IPS-11a (cell line): ENCODE data around the gene EPS8.
"Not testable (repeated sequence)": the region's sequence is repeated elsewhere in the genome, so short reads cannot be mapped to it uniquely, and the experiment has no call there.

Experiments
- H3K4me3 ChIP-seq: one replicate; pipeline ENCODE4 v1.5.1; 2013; ENCODE audit warnings: low read depth, low read length, control low read depth

The EPS8 gene

GRCh38 chr12:15762162-15762561 is 27.0 kb downstream of the EPS8 start:
- not testable (repeated sequence) for H3K4me3 ChIP-seq

DNA sequence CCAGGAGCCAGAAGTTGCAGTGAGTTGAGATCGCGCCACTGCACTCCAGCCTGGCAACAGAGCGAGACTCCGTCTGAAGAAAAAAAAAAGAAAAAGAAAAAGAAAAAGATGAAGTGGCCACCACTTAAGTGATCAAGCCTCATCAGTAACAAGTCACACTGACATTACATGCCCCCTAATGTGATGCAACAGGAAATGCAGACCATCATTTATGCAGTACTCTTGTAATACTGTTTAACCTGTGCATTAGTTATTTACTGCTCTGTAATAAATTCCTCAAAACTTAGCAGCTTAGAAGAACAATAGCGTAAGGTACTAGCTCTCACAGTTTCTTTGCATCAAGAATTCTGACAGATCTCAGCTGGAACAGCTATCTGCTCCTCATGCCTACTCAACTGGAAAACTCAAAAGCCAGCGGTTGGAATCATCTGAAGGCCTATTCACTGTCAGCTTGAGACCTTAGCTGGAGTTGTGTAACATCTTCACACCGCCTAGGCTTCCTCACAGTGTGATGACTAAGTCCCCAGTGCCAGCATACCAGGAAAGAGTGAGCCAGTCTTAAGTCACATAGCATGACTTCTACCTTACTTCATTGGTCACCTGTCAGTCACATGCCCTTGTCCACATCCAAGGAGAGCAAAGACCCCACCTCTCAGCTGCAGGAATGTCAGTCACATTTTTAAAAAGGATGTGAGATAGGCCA is 31.5 kb downstream of the EPS8 start:
- no peak overlapping the region for H3K4me3 ChIP-seq

GRCh38 chr12:15756822-15757221 is 32.4 kb downstream of the EPS8 start:
- H3K4me3 ChIP-seq, result no peak overlapping the region

DNA sequence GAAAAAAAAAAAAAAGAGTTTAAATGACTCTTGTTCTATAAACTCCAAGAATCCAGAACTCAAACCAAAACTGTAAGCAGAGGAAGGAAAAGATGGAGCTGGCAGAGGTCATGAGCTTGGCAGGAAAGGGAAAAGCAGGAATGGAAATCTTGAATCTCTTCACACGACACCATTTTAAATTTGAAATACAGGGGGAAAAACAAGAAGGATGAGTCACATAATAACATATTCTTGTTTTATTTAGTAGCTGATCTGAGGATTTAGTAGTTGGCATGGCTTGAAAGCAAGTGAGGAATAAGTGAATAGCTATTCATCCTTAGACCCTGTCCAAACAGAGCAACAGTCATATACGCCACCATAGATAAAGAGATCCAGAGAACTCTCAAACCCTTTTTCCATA is 35.0 kb downstream of the EPS8 start:
- H3K4me3 ChIP-seq, result no peak overlapping the region

DNA sequence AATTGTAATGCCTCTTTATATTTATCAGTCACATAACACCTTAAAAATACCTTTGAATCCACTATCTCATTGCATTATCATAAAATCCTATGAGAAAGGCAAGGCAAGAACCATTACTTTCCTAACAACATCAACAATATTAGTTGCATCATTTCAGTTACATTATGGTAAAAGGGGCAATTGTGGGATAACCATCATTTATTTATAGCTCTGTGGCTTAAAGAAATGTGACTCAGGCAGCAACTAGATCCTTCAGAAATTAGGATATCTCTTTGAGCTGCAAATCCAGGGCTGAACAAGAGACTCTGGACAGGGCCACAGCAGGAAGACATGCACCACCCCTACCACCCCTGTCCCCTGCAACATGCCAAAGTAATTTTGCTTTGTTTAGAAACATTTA is 36.4 kb downstream of the EPS8 start:
- H3K4me3 ChIP-seq, result no peak overlapping the region

DNA sequence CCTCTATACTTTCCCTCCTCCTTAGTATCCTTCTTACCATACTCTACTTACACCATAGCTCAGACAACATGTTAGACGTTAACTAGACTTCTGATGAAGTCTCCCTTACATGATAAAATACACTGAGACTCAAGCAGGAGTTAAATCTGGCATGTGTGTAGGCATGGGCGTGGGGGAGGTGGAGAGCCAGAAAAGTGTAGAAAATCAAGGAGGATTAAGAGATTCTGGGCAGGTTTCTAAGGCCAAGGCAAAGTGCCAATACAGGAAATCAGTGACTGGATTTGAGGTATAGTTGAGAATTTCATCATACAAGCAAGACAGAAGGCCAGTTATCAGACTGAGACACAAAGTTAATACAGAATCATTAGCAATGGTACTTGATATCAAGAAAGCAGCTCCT is 37.4 kb downstream of the EPS8 start:
- no peak overlapping the region for H3K4me3 ChIP-seq

GRCh38 chr12:15749937-15750336 is 39.3 kb downstream of the EPS8 start:
- no peak overlapping the region for H3K4me3 ChIP-seq

DNA sequence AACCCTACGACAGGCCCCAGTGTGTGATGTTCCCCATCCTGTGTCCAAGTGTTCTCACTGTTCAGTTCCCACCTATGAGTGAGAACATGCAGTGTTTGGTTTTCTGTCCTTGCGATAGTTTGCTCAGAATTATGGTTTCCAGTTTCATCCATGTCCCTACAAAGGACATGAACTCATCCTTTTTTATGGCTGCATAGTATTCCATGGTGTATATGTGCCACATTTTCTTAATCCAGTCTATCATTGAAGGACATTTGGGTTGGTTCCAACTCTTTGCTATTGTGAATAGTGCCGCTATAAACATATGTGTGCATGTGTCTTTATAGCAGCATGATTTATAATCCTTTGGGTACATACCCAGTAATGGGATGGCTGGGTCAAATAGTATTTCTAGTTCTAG is 47.3 kb downstream of the EPS8 start:
- not testable (repeated sequence) for H3K4me3 ChIP-seq

DNA sequence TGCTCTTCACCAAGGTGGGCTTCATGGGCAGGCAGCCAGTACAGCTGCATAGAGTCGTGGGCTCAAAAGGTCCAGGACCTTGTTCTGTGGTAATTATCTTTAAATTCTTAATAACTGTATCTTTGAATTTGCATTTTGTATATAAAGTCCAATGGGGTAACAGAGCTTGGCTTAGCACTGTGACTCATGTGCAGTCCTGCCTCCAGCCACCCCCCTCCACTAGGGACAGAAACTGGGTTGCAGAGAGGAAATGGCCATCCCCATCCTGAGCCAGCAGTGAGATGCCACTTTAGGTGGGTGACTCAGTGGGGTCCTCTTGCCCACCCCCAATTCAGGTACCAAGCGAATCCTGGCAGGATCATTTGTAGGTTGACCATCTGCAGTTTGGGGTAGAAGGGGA is 48.1 kb downstream of the EPS8 start:
- H3K4me3 ChIP-seq, result no peak overlapping the region

GRCh38 chr12:15740389-15740788 is 48.8 kb downstream of the EPS8 start:
- not testable (repeated sequence) for H3K4me3 ChIP-seq

GRCh38 chr12:15738438-15739015 is 50.7 kb downstream of the EPS8 start:
- no peak overlapping the region for H3K4me3 ChIP-seq

DNA sequence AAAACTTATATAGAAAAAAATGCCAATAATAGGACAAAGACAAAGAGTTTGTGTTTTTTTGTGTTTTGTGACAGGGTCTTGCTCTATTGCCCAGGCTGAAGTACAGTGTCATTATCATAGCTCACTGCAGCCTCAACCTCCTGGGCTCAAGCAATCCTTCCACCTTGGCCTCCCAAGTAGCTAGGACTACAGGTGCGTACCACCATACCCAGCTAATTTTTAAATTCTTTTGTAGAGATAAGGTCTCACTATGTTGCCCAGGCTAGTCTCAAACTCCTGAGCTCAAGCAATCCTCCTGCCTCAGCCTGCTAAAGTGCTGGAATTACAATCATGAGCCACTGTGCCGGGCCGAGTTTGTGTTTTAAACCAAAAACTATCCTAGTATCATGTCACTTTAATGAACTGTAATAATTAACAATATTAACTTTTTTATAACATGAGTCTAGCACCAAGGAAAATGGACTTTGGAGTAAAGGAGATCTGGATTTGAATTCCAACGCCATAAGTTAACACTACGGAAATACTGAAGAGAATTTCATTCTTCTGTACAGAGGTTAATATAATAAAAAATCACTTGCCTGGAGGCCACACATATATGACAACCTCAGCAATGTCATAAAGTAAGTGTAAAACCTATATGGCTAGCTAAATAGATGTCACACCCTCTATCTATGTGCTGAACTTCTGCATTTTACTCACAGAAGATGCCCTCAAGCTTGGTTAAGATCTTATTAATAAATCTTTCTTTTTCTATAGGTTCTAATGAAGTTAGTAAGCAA is 53.2 kb downstream of the EPS8 start:
- H3K4me3 ChIP-seq, result no peak overlapping the region

- H3K4me3 ChIP-seq, result no peak overlapping the region
These were observed 56.1 kb downstream of the EPS8 start for GRCh38 chr12:15733136-15733535.

GRCh38 chr12:15732341-15733061 is 56.7 kb downstream of the EPS8 start:
- H3K4me3 ChIP-seq, result no peak overlapping the region

- no peak overlapping the region for H3K4me3 ChIP-seq
These were observed 57.2 kb downstream of the EPS8 start for GRCh38 chr12:15731940-15732339.

- no peak overlapping the region for H3K4me3 ChIP-seq
These were observed 60.1 kb downstream of the EPS8 start for GRCh38 chr12:15729097-15729496.

GRCh38 chr12:15728118-15728598 is 61.0 kb downstream of the EPS8 start:
- no peak overlapping the region for H3K4me3 ChIP-seq

DNA sequence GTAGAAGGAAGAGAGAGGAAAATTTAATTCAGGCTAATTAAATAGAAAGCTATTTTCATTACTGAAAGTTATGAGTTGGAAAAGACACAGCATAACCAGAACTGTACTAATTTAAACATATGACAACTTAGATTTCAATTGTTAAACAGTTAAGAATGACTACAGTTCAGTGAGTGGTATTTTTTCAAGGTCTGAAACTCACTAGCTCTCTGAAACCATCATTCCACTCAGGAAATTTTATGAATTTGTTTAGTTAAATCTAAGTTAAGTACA is 62.4 kb downstream of the EPS8 start:
- H3K4me3 ChIP-seq, result no peak overlapping the region

DNA sequence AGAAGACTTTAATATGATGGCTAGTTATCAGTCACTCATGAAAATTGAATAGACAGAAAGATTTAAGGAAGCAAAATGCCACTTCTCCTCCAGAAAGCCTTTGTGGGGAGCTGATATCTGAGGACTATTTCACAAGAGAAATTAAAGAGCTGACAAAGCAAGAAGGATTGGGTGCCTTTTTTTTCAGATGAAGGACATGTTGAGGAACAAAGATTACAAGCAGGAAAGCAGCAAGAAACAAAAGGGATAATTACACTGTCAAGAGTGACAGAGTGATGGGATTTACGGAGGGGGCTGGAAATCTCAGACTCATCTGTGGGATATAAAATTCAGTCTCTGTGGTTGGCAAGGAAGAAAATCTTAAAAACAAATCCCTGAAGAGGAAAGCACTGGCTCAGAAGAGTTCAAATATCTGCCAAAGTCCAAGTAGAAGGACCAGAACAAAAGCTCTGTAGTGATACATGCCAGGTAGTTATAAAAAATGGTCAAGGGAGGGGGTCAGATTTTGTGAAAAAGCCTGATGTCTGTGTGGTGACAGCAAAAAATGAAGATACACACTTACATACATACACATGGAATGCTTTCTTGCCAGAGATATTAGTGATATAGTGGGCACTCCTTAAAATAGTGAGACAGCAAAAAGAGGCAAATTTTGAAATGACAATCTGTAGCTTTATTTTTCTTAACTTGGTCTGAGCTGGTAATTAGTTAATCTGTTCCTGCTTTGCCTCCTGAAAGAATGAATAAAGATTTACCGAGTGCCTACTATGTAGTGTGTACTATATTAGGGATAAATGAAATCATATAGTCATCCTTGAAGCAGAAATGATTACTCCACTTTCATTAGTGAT is 62.9 kb downstream of the EPS8 start:
- no peak overlapping the region for H3K4me3 ChIP-seq

- no peak overlapping the region for H3K4me3 ChIP-seq
These were observed 66.2 kb downstream of the EPS8 start for GRCh38 chr12:15722951-15723350.
